ENCODE data around the gene KDELR3.
"Not testable (repeated sequence)": the region's sequence is repeated elsewhere in the genome, so short reads cannot be mapped to it uniquely, and the experiment has no call there.

The KDELR3 gene

DNA sequence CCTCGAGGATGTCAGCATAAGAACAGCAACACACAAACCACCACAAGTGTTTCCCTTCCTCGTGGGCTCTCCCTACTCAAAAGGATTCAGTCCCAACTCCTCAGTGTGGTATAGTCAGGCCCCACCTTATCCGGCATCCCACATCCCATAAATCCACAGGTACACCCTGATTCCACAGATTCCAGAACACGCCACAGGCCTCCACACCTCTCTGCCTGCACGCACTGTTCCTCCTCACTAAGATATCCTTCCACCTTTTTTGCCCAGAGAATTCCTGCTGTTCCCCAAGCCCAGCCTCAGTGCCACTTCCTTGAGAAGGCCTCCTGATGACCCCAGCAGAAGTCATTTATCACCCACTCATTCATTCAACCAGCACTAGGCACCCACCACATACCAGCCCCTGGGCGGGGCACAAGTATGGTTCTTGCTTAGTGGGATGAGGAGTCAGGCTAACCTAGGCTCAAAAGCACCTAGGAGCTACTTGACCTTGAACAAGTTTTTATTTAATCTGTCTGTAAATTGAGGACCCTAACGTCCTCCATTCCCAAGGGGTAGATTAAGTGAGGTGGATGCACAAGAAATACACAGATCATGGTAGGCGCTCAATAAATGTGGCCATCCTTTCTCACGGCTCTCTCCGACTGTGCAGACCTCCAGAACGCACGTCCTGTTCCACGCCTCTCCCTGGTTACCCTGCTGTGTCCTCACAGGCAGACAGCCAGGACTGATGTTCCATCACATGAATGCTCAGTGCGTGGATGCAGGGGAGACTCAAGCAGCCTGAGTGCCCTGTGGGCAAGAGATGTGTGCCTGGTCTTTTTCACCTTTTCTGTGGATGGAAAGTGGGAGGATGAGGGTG, 10.8 kb upstream of the KDELR3 start:
- no peak for DNase-seq

DNA sequence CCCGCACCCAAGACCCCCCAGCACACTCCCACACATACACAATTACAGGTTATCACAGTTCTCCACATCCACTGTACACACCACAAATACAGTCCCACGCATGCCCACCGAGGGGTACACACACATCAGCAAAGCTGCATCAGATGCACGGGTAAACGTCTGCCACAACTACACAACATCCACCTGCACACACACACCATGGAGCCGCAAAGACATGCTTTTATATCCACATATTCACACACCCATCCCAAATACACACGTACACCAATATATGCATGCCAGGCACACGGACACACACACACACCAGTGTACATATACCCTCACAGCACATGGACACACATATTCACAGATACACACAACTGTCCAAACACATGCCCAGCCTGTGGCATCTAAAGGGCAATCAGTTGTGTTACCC, 7.5 kb upstream of the KDELR3 start:
- no peak for DNase-seq

DNA sequence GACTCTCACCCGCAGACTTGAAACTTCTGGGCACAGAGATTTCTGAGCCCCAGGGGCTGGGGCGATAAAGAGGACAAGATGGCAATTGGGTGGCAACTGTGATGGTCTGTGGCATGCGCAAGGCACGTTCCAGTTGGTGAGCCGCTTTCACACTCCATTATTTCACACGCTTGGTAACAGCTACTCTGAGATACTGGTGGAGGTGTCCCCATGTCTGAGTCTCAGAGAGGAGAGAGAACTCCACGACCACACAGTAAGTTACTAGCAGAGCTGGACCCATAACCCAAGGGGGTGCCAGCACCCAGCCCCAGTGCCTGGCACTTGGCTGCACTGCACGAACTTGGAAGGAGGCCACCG, 6.9 kb upstream of the KDELR3 start:
- DNase-seq, result no peak

DNA sequence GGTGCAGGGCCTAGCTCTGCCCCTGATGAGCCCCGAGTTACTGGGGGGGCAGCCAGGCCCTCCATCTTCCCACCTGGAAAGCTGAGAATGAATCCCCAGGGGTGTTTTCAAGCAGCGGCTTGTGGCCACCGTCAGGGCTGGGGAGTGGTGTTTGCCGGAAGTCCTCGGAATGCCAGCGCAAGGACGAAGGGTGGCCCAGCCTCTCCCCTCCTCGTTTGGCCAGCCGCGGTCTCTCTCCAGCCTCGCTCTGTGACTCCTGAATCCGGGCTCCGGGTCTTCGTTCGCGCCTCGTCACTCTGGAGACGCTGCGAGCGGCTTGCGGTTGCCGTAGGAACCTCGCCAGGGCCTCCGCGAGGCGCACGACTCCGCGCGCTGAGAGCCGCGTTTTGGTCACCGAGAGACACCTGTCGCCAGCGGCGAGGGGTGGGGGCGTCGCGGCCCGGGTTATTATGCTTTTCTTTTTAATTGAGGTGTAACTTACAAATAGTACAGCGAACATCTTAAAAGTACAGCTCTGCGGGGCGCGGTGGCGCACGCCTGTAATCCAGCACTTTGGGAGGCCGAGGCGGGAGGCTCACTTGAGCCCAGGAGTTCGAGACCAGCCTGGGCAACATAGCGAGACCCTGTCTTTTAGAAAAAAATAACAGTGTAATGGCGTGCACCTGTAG, 6.3 kb upstream of the KDELR3 start:
- DNase-seq, result peak; percentile 61 to 77

DNA sequence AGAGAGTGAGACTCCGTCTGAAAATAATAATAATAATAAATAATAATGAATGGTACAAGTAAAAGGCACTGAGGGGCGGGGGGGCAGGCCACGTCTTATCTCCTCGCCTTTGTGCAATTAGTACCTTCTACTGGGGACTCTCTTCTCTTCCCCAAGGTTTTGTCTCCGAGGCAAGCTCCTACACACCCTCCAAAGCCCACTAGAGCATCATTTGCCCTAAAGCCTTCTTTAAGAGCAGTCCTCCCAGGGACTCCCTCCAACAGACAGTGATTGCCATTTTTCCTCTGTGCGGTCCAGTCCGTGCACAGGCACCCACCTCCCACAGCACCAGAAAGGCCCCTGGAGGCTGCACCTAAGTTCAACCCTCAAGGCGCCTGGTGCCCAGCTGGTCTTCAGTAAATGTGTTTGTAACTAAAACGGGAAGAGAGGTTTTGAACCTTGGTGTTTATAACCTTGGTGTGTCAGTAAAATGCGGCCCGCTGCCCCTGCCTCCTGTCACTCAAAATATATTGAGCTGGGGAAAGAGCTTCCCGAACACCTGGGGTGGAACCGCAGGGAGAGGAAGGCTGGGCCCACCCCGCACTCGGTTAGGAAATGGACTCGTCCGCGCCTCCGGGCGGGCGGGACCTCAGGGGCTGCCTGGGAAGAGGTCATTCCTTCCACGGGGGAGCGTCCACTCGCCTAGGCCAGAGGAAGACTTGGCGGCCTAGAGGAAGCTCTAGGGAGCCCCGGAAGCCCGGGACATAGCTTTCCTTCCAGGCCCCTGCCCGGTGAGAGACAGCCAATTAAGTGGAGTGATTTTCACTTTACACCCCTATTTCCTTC, 4.7 kb upstream of the KDELR3 start:
- DNase-seq, result no peak

DNA sequence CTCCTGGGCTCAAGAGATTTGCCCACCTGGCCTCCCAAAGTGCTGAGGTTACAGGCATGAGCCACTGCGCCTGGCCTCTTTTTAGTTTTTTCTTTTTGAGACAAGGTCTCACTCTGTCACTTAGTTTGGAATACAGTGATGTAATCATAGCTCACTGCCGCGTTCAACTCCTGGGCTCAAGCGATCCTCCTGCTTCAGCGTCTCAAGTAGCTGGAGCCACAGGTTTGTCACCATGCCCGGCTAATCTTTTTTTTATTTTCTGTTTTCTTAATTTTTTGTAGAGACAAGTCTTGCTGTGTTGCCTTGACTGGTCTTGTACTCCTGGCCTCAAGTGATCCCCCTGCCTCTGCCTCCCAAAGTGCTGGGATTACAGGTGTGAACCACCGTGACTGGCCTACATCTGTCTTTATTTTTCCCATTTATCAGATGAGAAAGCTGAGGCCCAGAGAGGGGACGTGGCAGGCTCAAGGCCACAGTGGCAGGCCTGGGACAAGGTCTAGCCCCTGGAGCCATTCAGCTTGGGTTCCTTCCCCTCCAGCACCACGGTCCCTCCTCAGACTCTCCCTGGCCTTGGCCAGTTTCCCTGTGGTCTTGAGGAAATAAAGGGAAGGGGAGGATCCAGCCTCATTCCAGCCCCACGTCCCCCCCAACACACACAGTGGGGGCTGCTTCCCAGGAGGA, 2.8 kb upstream of the KDELR3 start:
- DNase-seq, result no peak

DNA sequence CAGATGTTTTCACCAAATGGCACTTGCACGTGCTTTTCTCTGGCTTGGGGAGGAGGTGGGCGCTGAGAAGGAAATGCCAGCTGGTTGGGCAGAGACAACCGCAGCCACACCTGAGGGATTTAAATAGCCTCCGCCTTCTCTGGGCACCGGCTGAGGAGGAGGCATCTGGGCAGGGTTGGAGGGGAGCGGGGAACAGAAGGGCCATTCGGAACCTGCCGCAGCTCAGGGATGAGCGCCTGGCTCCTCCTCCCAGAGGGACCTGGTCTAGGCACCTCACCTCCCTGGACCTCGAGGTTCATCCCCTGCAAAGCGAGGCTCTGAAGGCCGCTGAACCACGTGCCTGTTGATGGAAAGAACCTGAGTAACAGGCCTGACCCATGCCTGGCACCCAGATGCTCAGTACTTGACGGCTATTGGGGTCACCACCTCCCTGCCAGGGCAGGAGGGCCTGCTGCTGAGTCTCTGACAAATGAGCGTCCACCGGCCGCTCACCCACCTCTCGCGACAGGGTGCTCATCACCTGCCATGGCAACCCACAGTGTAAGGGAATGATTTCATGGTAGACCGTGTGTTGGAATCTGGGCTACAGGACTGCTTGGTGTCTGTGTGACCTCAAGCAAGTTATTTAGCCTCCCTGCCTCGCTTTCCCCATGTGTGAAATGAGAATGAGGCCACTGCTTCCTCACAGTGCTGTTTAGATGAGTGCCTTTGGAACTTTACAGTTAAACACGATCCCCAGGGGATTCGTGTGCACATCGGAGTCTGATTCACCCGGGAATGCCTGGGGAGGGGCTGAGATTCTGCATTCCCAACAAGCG, 2.0 kb upstream of the KDELR3 start:
- DNase-seq, result no peak

DNA sequence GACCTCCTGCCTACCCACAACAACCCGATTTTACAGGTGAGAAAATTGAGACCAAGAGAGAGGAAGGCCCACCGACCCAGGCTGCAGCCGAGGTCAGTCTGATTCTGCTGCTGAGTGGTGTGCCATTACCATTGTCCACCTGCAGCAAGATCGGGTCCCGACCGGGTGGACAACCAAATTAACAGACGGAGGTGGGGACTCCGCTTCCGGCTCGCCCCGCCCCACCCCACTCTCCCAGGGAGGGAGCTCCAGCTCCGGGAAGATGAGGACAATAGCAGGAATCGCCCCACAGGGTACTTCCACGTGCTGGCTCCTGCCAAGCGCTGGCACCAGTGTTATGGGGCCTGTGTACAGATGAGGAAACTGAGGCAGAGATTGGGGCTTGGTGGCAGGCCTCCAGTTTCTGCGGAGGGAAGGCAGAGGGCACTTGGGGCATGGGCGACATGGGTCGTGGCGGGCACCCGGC, 425 bp upstream of the KDELR3 start:
- DNase-seq, result no peak

DNA sequence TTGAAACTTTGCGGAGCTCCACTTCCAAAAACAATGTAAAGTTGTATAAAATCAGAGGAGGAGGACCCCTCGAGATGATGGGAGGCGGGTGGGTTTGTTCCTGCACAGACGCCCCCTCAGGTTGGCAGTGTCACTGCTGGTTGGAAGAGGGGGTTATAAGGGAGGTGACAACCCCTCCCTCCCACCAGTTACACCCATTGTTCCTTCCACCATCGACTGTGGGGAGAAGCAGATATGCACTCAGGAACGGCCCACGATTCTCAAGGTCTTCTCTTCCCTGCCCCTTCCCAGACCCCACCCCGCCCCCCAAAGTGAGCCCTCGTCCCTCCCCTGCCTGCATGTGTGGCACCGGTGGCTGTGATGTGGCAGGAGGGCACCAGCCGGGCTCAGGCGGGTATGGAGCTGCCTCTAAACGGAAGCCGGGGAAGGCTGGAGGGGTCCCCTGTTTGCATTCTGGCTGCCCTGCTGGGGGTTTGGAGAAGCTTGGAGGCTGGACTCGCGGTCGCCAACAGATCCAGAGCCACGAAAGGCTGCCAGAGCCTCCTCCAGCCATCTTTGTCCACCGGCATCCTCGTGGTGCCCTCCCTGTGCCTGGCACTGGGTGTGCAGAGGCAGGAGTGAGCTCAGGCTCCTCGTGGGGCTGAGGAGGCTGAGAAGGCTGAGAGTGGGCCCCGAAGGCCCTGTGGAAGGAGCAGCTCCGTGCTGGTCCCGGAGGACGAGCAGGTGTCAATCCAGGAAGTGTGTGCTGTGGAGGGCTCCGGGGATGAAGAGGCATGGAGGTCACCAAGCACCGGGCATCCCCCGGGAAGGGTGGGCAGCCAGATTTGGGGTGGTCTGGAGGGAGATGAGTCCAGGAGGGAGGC, 778 bp downstream of the KDELR3 start:
- DNase-seq, result no peak

DNA sequence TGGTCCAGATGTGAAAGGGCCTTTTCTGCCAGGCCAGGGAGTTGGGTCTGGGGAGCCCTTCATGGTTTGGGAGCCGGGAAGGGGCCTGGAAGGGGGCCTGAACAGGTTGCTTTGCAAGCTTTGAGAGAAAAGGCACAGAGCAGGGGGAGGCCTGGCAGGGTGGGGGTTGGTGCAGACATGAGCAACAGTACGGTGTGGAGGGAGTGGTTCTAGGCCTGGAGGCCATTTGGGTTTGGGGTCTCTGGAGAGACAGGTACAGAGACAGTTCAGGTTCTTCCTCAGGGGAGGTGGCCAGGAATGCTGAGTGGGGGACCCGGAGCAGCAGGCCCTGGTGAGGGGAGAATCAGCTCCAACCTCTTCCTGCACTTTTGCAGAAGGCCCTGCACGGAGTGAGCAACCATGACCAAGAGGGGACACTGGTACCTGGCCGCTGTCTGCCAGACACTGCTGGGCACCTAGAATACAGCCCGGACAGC, 1.4 kb downstream of the KDELR3 start:
- DNase-seq, result no peak

DNA sequence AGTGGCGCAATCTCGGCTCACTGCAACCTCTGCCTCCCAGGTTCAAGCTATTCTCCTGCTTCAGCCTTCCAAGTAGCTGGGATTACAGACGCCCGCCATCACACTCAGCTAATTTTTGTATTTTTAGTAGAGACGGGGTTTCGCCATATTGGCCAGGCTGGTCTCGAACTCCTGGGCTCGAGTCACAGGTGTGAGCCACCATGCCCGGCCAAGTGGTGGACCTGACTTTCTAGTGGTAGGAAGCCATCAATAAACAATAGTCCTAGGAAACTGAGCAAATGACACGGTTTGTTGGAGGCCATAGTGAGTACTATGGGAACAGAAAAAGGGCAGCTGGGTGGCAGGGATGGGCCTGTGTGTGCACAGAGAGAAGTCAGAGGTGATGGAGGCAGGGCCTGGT, 2.3 kb downstream of the KDELR3 start:
- not testable (repeated sequence) for DNase-seq

DNA sequence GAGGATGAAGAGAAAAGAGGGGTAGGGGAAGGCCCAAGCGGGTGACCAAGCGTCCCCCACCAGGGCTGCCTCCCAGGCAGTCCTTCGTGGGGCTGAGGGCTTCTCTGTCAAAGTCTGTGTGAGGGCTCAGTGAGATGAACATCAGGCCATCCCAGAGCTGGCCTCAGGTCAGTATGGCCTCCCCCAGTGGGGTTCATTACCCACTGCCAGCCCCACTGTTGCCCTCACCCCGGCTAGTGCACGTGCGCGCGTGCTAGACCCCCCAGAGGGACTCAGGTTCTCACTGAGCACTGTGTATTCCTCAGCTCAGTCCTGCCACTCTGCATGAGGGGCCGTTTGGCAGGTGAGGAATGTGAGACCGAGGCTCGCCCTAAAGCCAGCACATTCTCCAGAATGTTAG, 3.3 kb downstream of the KDELR3 start:
- DNase-seq, result no peak

DNA sequence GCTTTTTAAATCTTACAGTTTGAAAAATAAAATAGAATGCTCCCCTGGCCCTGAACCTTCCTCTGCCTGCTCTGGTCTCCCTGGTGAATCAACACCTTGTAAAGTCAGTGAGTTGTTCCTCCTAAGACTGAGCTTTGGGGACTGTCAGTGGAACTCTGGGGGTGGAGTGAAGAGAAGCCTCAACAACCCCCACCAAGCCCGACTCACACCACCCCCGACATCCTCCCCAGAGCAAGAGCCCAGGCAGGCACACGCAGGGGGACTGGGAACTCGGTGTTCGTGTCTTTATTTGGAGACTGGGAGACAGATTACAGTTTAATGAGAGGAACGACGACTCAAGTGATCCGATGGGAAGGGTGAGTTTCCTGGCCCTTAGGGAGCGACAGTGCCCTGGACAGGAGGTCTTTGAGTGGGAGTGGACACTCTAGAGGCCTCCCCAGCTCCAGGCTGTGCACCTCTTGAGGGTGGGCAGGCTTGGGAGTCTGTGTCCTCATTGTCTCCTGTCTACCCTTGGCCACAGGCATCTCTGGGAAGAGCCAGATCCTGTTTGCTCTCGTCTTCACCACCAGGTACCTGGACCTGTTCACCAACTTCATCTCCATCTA, 6.2 kb downstream of the KDELR3 start:
- DNase-seq, result no peak

DNA sequence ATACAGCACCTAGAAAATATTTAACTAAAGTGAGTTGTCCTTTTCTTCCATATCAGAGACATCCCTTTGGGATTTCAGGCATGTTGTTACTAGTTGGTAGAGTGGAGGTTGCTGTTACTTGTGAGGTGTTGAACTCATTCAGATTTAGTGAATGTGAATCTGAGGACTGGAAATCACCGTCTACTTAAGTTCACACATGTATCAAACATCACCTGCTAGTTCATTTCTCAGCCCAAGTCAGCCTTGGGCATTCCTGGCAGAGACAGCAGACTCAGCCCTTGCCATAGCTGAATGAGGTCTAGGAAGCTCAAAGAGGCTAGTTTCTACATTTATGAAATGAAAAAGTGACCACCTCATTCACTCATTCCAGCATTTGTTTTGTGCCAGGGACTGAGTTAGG, 9.7 kb downstream of the KDELR3 start:
- no peak for DNase-seq

DNA sequence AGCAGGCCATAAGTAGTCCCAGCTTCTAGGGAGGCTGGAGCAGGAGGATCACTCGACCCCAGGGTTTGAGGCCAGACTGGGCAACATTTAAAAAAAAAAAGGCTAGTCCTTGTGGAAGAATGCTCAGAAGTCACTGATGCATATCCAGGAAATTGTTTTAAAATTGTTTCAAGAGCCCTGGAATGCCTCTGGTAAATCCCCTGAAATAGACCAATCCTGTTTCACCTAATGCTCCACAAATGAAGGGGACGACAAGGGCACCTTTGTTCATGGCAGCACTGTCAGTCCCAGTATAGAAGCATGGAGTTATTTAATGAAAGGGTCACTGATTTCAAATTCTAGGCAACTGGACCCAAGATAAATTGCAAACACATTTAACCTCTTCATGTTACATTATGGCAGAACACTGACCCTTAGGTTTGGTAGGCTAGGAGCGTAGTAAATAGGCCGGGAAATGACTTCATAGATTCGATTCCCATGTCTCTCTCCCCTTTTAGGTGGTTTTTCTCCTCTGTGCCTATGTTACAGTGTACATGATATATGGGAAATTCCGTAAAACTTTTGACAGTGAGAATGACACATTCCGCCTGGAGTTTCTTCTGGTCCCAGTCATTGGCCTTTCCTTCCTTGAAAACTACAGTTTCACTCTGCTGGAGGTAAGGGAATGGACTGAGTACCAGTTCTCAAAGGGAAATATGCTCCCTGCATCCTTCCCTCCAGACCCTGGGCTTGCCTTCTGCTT, 11.4 kb downstream of the KDELR3 start:
- DNase-seq, result no peak

DNA sequence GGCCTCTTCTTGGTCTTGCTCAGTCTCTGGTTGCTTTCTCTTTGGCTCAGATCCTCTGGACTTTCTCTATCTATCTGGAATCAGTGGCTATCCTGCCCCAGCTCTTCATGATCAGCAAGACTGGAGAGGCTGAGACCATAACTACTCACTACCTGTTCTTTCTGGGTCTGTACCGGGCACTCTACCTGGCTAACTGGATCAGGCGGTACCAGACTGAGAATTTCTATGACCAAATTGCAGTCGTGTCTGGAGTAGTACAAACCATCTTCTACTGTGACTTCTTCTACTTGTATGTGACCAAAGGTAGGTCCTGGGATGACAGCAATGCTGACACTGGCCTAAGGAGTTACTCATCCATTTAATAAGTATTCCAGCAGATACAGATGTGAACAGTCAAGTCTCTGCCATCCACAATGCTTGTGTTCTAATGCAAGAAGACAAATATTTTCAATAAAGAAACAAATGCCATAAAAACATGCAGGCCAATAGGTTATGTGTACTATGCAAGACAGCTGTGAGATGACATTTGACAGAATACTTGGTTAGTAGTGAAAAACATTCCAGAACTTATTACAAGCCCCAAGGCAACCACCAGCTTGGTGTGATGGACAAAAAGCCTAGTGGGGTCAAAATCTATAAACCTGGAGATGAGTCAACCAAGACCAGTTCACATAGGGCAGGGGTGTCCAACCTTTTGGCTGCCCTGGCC, 13.4 kb downstream of the KDELR3 start:
- no peak for DNase-seq

DNA sequence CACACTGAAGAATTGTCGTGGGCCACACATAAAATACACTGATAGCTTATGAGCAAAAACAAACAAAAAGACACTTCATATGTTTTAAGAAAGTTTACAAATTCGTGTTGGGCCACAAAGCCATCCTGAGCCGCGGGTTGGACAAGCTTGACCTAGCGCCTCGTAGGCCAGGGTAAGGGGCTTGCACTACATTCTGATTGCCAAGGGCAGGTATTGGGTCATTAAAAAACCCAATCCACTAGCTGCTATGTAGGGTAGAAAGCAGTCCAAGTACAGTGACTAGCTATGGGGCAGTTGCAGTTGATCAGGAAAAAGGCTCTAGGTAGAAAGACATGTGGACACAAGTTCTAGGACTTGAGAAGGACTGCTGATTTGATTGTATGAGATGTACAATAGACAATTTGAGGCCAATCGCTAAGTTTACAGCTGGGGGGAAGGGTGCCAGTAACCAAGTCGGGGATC, 14.0 kb downstream of the KDELR3 start:
- no peak for DNase-seq

DNA sequence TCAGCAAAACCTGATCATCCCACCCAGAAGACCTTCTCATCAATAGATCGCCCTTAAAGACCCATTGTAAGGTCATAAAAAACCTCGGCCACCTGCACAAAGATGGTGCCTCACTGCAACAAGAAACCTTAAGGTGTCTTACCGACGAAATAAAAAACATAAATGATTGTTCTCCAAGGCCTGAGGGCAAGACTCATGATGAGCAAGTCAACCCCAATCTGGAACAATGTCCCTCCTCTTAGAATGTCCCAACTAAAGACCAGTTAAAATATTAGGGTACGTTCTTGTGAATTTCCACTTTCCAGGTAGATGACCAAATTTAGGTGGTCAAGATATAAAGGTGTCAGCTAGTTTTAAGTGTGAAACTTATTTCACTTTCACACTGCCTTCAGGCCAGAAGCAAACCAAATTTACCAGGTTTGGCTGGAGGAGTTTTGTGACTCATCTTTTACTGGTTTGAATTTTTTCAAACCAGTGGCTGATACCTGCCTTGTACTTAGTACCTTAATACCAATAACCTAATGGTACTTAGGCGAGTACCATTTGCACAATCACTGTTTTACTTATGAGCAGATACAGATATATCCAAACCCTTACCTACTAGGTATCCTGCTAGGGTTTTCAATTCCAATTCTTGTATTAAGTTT, 14.9 kb downstream of the KDELR3 start:
- no peak for DNase-seq
